Measurements from ENCODE around the gene OGA.

- TF ChIP-seq CTCF (IDR thresholded peaks at IDR 0.05) (no peak), EZH2 (IDR thresholded peaks at IDR 0.05) (no peak)
Observed at GRCh38 chr10:101817337-101818118, 716 bp downstream of the OGA start.

Data from neural progenitor cell (in vitro differentiated cells).